Neural progenitor cell (in vitro differentiated cells): ENCODE measurements around the gene SRPK3. TPM values are rescaled to one million over a fixed set of nuclear protein-coding genes. Genes with fewer than 3 reads are reported as not detected.

Source experiments
- DNase-seq: peaks from one replicate; pipeline ENCODE4 v3.0.0-alpha.2; 2016; ENCODE audit warnings: low spot score
- H2AFZ ChIP-seq: fragments of 200-600 bp; sonication (generic); replicated peaks from 2 replicates; pipeline ENCODE4 v1.6.1; 2016; ENCODE audit warnings: antibody characterized with exemption
- H3F3A ChIP-seq: fragments of 200-600 bp; sonication (generic); 2 replicates; pipeline ENCODE4 v1.6.1; 2016; ENCODE audit warnings: antibody characterized with exemption, low read depth
- H3K27ac ChIP-seq: fragments of 200-600 bp; sonication (generic); 2 replicates; pipeline ENCODE4 v1.5.1; 2016; ENCODE audit warnings: mild to moderate bottlenecking
- H3K27me3 ChIP-seq: fragments of 200-600 bp; sonication (generic); 2 replicates; pipeline ENCODE4 v1.6.1; 2016; ENCODE audit warnings: mild to moderate bottlenecking, moderate library complexity
- H3K36me3 ChIP-seq: fragments of 200-600 bp; sonication (generic); 2 replicates; pipeline ENCODE4 v1.5.1; 2016
- H3K4me1 ChIP-seq: fragments of 200-600 bp; sonication (generic); 2 replicates; pipeline ENCODE4 v1.6.1; 2016; ENCODE audit warnings: mixed run types
- H3K4me2 ChIP-seq: fragments of 200-600 bp; sonication (generic); 2 replicates; pipeline ENCODE4 v1.6.1; 2016
- H3K4me3 ChIP-seq: fragments of 200-600 bp; sonication (generic); 2 replicates; pipeline ENCODE4 v1.5.1; 2016
- H3K79me2 ChIP-seq: fragments of 200-600 bp; sonication (generic); 2 replicates; pipeline ENCODE4 v1.6.1; 2016; ENCODE audit warnings: low read depth
- H3K9ac ChIP-seq: fragments of 200-600 bp; sonication (generic); 2 replicates; pipeline ENCODE4 v1.6.1; 2016
- H3K9me3 ChIP-seq: fragments of 200-600 bp; sonication (generic); 2 replicates; pipeline ENCODE4 v1.5.1; 2016; ENCODE audit warnings: low read depth
- H4K20me1 ChIP-seq: fragments of 200-600 bp; sonication (generic); 2 replicates; pipeline ENCODE4 v1.6.1; 2016; ENCODE audit warnings: low read depth
- H3K27ac Mint-ChIP-seq: 3 replicates; pipeline ENCODE4 v1.8.0; 2021; ENCODE audit warnings: mixed read lengths
- H3K27me3 Mint-ChIP-seq: 2 replicates; pipeline ENCODE4 v1.8.0; 2022; ENCODE audit warnings: low read depth, mild to moderate bottlenecking, inconsistent platforms, moderate library complexity, mixed read lengths; ENCODE audit not compliant: insufficient read depth
- H3K36me3 Mint-ChIP-seq: 3 replicates; pipeline ENCODE4 v1.8.0; 2021; ENCODE audit warnings: mixed read lengths
- H3K4me1 Mint-ChIP-seq: 3 replicates; pipeline ENCODE4 v1.8.0; 2021; ENCODE audit warnings: mixed read lengths
- H3K4me3 Mint-ChIP-seq: 3 replicates; pipeline ENCODE4 v1.8.0; 2021; ENCODE audit warnings: mild to moderate bottlenecking, moderate library complexity, mixed read lengths
- H3K9me3 Mint-ChIP-seq: 3 replicates; pipeline ENCODE4 v1.8.0; 2020; ENCODE audit warnings: mixed read lengths
- CTCF ChIP-seq: fragments of 200-600 bp; sonication (generic); IDR thresholded peaks from 2 replicates; pipeline ENCODE4 v1.5.1; 2017; ENCODE audit warnings: antibody characterized with exemption, mild to moderate bottlenecking
- EZH2 ChIP-seq: fragments of 200-600 bp; sonication (generic); IDR thresholded peaks from 2 replicates; pipeline ENCODE4 v1.6.1; 2017; ENCODE audit warnings: antibody characterized with exemption, mild to moderate bottlenecking, moderate library complexity
- EZH2phosphoT487 ChIP-seq: fragments of 200-600 bp; sonication (generic); IDR thresholded peaks from 2 replicates; pipeline ENCODE4 v1.6.1; 2017; ENCODE audit warnings: antibody characterized with exemption
- total RNA-seq: library from RNA; depleted of rRNA; stranded (reverse); fragments of >200 nt; gene quantifications from 2 replicates; pipeline ENCODE4 v1.2.3, GENCODE V29; 2015; ENCODE audit warnings: low replicate concordance

SRPK3 gene
- total RNA-seq, 1 donor from 2014 or later: not detected

GRCh38 chrX:153735274-153735673 lies 45.6 kb upstream of the SRPK3 start:
- Histone ChIP-seq H4K20me1 (no peaks in the 10 kb centered on the region), H3K79me2 (no peaks in the 10 kb centered on the region), H3K9ac (no peak overlapping the region), H3K4me2 (no peak overlapping the region), H3K9me3 (no peaks in the 10 kb centered on the region), H2AFZ (no peak overlapping the region), H3K4me3 (no peak overlapping the region), H3K27ac (no peak overlapping the region), H3K36me3 (no peaks in the 10 kb centered on the region), H3K27me3 (no peaks in the 10 kb centered on the region), H3F3A (no peaks in the 10 kb centered on the region), H3K4me1 (no peaks in the 10 kb centered on the region)
- H3K27me3 Mint-ChIP-seq: peaks cover 2% of the 10 kb centered on the region
- DNase-seq: no peak
- H3K27ac Mint-ChIP-seq: no peak overlapping the region
- peaks cover 8% of the 10 kb centered on the region for H3K4me1 Mint-ChIP-seq
- TF ChIP-seq EZH2 (no peak), CTCF (no peak), EZH2phosphoT487 (no peak)
- H3K4me3 Mint-ChIP-seq: no peak overlapping the region
- H3K36me3 Mint-ChIP-seq: peaks cover 16% of the 10 kb centered on the region
- H3K9me3 Mint-ChIP-seq: peaks cover 38% of the 10 kb centered on the region

- H3K9me3 Mint-ChIP-seq: peaks cover 36% of the 10 kb centered on the region
- Histone ChIP-seq H3K27me3 (no peaks in the 10 kb centered on the region), H3K4me2 (no peak overlapping the region), H3K27ac (no peak overlapping the region), H3K9ac (no peak overlapping the region), H3K4me3 (no peak overlapping the region), H3F3A (no peaks in the 10 kb centered on the region), H3K36me3 (no peaks in the 10 kb centered on the region), H4K20me1 (no peaks in the 10 kb centered on the region), H3K9me3 (no peaks in the 10 kb centered on the region), H3K4me1 (no peaks in the 10 kb centered on the region), H3K79me2 (no peaks in the 10 kb centered on the region), H2AFZ (no peak overlapping the region)
- no peak overlapping the region for H3K4me3 Mint-ChIP-seq
- peaks cover 10% of the 10 kb centered on the region for H3K4me1 Mint-ChIP-seq
- no peak overlapping the region for H3K27ac Mint-ChIP-seq
- TF ChIP-seq EZH2 (no peak), EZH2phosphoT487 (no peak), CTCF (no peak)
- peaks cover 12% of the 10 kb centered on the region for H3K36me3 Mint-ChIP-seq
- no peak for DNase-seq
- peaks cover 2% of the 10 kb centered on the region for H3K27me3 Mint-ChIP-seq
These were observed 44.6 kb upstream of the SRPK3 start for GRCh38 chrX:153736071-153736820.

- H3K9me3 Mint-ChIP-seq: peaks cover 30% of the 10 kb centered on the region
- peaks cover 10% of the 10 kb centered on the region for H3K36me3 Mint-ChIP-seq
- Histone ChIP-seq H2AFZ (no peak overlapping the region), H4K20me1 (no peaks in the 10 kb centered on the region), H3K27ac (no peak overlapping the region), H3K4me3 (no peak overlapping the region), H3K4me1 (no peaks in the 10 kb centered on the region), H3K4me2 (no peak overlapping the region), H3K9ac (no peak overlapping the region), H3K36me3 (no peaks in the 10 kb centered on the region), H3F3A (no peaks in the 10 kb centered on the region), H3K79me2 (no peaks in the 10 kb centered on the region), H3K27me3 (no peaks in the 10 kb centered on the region), H3K9me3 (no peaks in the 10 kb centered on the region)
- H3K4me3 Mint-ChIP-seq: no peak overlapping the region
- TF ChIP-seq EZH2phosphoT487 (no peak), EZH2 (no peak), CTCF (no peak)
- peaks cover 2% of the 10 kb centered on the region for H3K27me3 Mint-ChIP-seq
- H3K4me1 Mint-ChIP-seq: peaks cover 10% of the 10 kb centered on the region
- no peak overlapping the region for H3K27ac Mint-ChIP-seq
- DNase-seq: no peak
These were observed 43.9 kb upstream of the SRPK3 start for GRCh38 chrX:153736871-153737441.
